Small intestine (tissue), 7 donors: Measurements from ENCODE around the gene DYNC1LI1. TPM values are rescaled to one million over a fixed set of nuclear protein-coding genes. Genes with fewer than 3 reads are reported as not detected.

Experiments used
- DNase-seq, 2 donors: peaks; one replicate each; pipeline versions ENCODE4 v3.0.0 to v3.0.0-alpha.2; 2013
- FAIRE-seq: peaks from 2 replicates; lab custom pipeline; 2012; peaks lifted over from hg19 to GRCh38; lab: Jason Lieb, UNC
- H3K27ac ChIP-seq, 3 donors: one replicate each; pipeline ENCODE4 v1.5.1; 2013; ENCODE audit warnings: low read length in 2 of 3, mild to moderate bottlenecking in 2 of 3, control low read depth in 1 of 3, inconsistent platforms in 1 of 3, low read depth in 1 of 3, moderate library complexity in 1 of 3
- H3K27me3 ChIP-seq, 3 donors: one replicate each; pipeline ENCODE4 v1.6.1; 2013; ENCODE audit warnings: low read length in 3 of 3, inconsistent platforms in 1 of 3; ENCODE audit not compliant: control insufficient read depth in 3 of 3, insufficient read depth in 3 of 3
- H3K36me3 ChIP-seq, 3 donors: one replicate each; pipeline ENCODE4 v1.6.1; 2013; ENCODE audit warnings: low read length in 3 of 3, inconsistent platforms in 1 of 3, low read depth in 1 of 3, mild to moderate bottlenecking in 1 of 3, moderate library complexity in 1 of 3; ENCODE audit not compliant: control insufficient read depth in 3 of 3, insufficient read depth in 2 of 3
- H3K4me1 ChIP-seq, 3 donors: one replicate each; pipeline ENCODE4 v1.6.1; 2013; ENCODE audit warnings: low read length in 2 of 3, inconsistent platforms in 1 of 3, low read depth in 1 of 3, mild to moderate bottlenecking in 1 of 3, moderate library complexity in 1 of 3; ENCODE audit not compliant: control insufficient read depth in 3 of 3, insufficient read depth in 2 of 3
- H3K4me3 ChIP-seq, 3 donors: one replicate each; pipeline ENCODE4 v1.5.1; 2013; ENCODE audit warnings: low read length in 3 of 3, control low read depth in 1 of 3, inconsistent platforms in 1 of 3, low read depth in 1 of 3, mild to moderate bottlenecking in 1 of 3, moderate library complexity in 1 of 3
- H3K9me3 ChIP-seq, 2 donors: one replicate each; pipeline ENCODE4 v1.6.1; 2013; ENCODE audit warnings: low read depth in 1 of 2, low read length in 1 of 2; ENCODE audit not compliant: control insufficient read depth in 2 of 2, insufficient read depth in 1 of 2
- WGBS, 3 donors: extraction: QIAGEN DNeasy Blood & Tissue Kit; methylation state at CpG; one replicate each; pipeline ENCODE4 v1.1.7; 2013; 5-methylcytosine and 5-hydroxymethylcytosine counted together
- polyA plus RNA-seq, 4 donors: library from polyadenylated mRNA; stranded (reverse) in 3 of 4; unstranded in 1 of 4; fragments of 200-250 nt in 3 of 4; fragments of 120-200 nt in 1 of 4; gene quantifications; one replicate each; pipeline versions ENCODE4 v1.2.1 to v1.2.3, GENCODE V29; 2013
- donor health status: healthy with polysubstance abuse.
- donor health status: control.
- donor health status: control.
- donor health status: Bipolar disorder and iron deficiency.
- donor health status: healthy.

DYNC1LI1 gene
- polyA plus RNA-seq, 4 donors = 20.2 to 39.3 (median 26.4) TPM

- FAIRE-seq (no peak), DNase-seq (no peak)
- H3K9me3 ChIP-seq = no peaks in the 10 kb centered on the region
- no peaks in the 10 kb centered on the region for H3K36me3 ChIP-seq
- WGBS, 3 donors = 2 to 5% (median 4%) methylated on average over 4 of the region's 4 CpGs
- peak overlapping the region; percentile 74 to 89 (median 83) for H3K4me3 ChIP-seq
- peak overlapping the region; percentile 81 to 97 (median 83) for H3K27ac ChIP-seq
- no peaks in the 10 kb centered on the region for H3K27me3 ChIP-seq
- peaks cover 2 to 4% (median 2%) of the 10 kb centered on the region in 3 donors for H3K4me1 ChIP-seq
Observed at GRCh38 chr3:32501783-32502117, 68.9 kb downstream of the DYNC1LI1 start.

DNA sequence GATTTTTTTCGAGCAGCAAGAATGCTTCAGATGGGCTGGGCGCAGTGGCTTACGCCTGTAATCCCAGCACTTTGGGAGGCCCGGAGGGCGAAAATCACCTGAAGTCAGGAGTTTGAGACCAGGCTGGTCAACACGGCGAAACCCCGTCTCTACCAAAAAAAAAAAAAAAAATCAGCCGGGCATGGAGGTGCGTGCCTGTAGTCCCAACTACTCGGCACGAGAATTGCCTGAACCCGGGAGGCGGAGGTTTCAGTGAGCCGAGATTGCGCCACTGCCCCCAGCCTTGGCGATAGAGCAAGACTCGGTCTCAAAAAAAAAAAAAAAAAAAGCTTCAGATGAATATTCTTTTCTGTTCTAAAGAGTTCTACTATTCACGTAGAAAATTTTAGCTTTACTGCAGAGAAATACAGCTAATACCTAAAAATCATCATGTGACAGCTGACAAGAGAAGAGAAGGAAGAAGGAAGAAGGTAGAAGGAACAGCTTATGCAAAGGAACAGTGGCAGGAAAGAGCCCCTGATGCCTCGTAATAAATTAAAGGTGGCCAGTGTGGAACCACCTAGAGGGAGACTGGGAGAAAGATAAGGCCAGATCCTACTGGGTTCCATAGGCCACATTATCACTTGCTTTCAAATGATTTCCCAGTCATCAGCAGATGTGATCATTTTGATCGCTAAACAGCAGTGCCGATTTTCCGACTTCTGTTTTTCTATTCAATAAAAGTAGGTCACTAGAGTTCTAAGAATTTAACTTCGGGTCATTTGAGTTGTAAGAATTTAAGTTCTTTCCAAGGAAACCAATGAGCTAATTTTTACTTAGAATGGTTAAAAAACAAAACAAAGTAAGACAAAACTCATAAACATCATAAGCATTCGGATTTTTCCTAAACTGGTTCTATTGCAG lies 69.5 kb downstream of the DYNC1LI1 start:
- no peaks in the 10 kb centered on the region for H3K36me3 ChIP-seq
- DNase-seq (no peak), FAIRE-seq (no peak)
- H3K9me3 ChIP-seq = no peaks in the 10 kb centered on the region
- peak overlapping the region in 2 of 3 donors; percentile 55 to 97 for H3K27ac ChIP-seq
- peak overlapping the region in 2 of 3 donors; percentile 83 to 89 for H3K4me3 ChIP-seq
- H3K27me3 ChIP-seq = no peaks in the 10 kb centered on the region
- 70 to 79% (median 74%) methylated on average over 25 of the region's 25 CpGs for WGBS, 3 donors
- peaks cover 2 to 7% (median 4%) of the 10 kb centered on the region in 3 donors for H3K4me1 ChIP-seq

- WGBS, 3 donors = 62 to 70% (median 66%) methylated on average over 2 of the region's 2 CpGs
- no peak overlapping the region for H3K4me3 ChIP-seq
- no peak for FAIRE-seq
Observed at GRCh38 chr3:32500231-32500630, 70.4 kb downstream of the DYNC1LI1 start.

GRCh38 chr3:32499585-32499984 lies 71.1 kb downstream of the DYNC1LI1 start:
- H3K27ac ChIP-seq = no peak overlapping the region
- FAIRE-seq = no peak
- no peak overlapping the region for H3K4me3 ChIP-seq
- H3K36me3 ChIP-seq = no peaks in the 10 kb centered on the region
- no peaks in the 10 kb centered on the region for H3K27me3 ChIP-seq
- 86 to 88% (median 86%) methylated on average over 2 of the region's 2 CpGs for WGBS, 3 donors
- DNase-seq = no peak
- no peaks in the 10 kb centered on the region for H3K9me3 ChIP-seq
- peaks cover 2 to 7% (median 4%) of the 10 kb centered on the region in 3 donors for H3K4me1 ChIP-seq

More at GRCh38 chr3:32500231-32500630, 70.4 kb downstream of the DYNC1LI1 start:
- peaks cover 2 to 7% (median 4%) of the 10 kb centered on the region in 3 donors for H3K4me1 ChIP-seq
- DNase-seq = no peak
- no peaks in the 10 kb centered on the region for H3K36me3 ChIP-seq
- no peak overlapping the region for H3K27ac ChIP-seq
- H3K9me3 ChIP-seq = no peaks in the 10 kb centered on the region
- no peaks in the 10 kb centered on the region for H3K27me3 ChIP-seq

DNA sequence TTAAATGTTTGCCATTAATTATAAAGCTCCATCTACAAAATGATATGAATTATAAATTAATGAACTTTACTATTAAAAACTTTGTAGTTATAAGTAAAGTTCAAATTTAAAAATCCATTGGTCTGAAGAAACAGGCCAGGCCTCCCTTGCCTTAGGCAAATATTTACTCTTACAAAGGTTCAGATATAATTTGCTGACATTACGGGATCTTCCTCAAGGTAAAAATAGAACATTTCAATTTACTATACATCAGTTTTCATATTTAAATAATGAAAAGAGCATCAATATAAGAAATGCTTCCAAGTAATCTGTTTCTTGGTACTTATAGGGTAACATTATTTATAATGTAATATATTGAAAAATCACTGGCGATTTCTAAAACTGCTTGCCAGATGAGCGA lies 71.7 kb downstream of the DYNC1LI1 start:
- H3K36me3 ChIP-seq = no peaks in the 10 kb centered on the region
- H3K27me3 ChIP-seq = no peaks in the 10 kb centered on the region
- FAIRE-seq (no peak), DNase-seq (no peak)
- 86 to 88% (median 87%) methylated on average over 3 of the region's 3 CpGs for WGBS, 3 donors
- H3K4me3 ChIP-seq = no peak overlapping the region
- H3K9me3 ChIP-seq = no peaks in the 10 kb centered on the region
- peaks cover 2 to 9% (median 4%) of the 10 kb centered on the region in 3 donors for H3K4me1 ChIP-seq
- H3K27ac ChIP-seq = no peak overlapping the region

DNA sequence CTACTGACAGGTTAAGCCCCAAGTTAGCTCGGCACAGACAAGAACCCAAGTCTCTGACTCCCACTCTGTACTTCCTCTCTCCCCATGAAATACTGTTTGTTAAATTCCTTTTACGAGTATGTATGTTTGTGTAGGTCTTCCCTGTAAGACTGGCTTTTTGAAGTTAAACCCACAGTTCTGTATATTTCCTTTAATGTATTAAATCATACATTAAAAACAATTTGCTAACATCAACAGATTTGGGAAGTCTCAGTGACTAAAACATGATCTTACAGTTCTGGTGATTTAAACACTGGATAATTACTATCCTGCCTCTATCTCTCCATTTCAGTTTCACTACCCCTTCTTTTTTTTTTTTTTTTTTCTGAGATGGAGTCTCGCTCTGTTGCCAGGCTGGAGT lies 72.4 kb downstream of the DYNC1LI1 start:
- Histone ChIP-seq H3K27me3 (no peaks in the 10 kb centered on the region), H3K36me3 (peaks cover 0 to 2% (median 0%) of the 10 kb centered on the region in 3 donors), H3K4me1 (peaks cover 2 to 8% (median 4%) of the 10 kb centered on the region in 3 donors), H3K27ac (peak overlapping the region in 1 of 3 donors; percentile 44), H3K9me3 (no peaks in the 10 kb centered on the region), H3K4me3 (no peak overlapping the region)
- DNase-seq (no peak), FAIRE-seq (no peak)
- 83 to 91% (median 90%) methylated on average over 3 of the region's 3 CpGs for WGBS, 3 donors

- Histone ChIP-seq H3K4me3 (no peak overlapping the region), H3K4me1 (peaks cover 0 to 7% (median 0%) of the 10 kb centered on the region in 3 donors), H3K36me3 (peaks cover 0 to 4% (median 0%) of the 10 kb centered on the region in 3 donors), H3K27me3 (no peaks in the 10 kb centered on the region), H3K27ac (no peak overlapping the region), H3K9me3 (no peaks in the 10 kb centered on the region)
- DNase-seq (no peak), FAIRE-seq (no peak)
- WGBS, 3 donors = 78 to 81% (median 80%) methylated on average over 2 of the region's 2 CpGs
Observed at GRCh38 chr3:32495609-32496008, 75.0 kb downstream of the DYNC1LI1 start.

- Histone ChIP-seq H3K4me1 (peaks cover 0 to 7% (median 0%) of the 10 kb centered on the region in 3 donors), H3K27me3 (no peaks in the 10 kb centered on the region)
- FAIRE-seq = no peak
Observed at GRCh38 chr3:32495085-32495484, 75.6 kb downstream of the DYNC1LI1 start.

More at GRCh38 chr3:32495085-32495484, 75.6 kb downstream of the DYNC1LI1 start:
- Histone ChIP-seq H3K9me3 (no peaks in the 10 kb centered on the region), H3K36me3 (peaks cover 0 to 4% (median 0%) of the 10 kb centered on the region in 3 donors), H3K4me3 (no peak overlapping the region), H3K27ac (no peak overlapping the region)
- no peak for DNase-seq
